ENCODE measurements around the gene DSTYK. TPM values are rescaled to one million over a fixed set of nuclear protein-coding genes. Genes with fewer than 3 reads are reported as not detected.

The DSTYK gene
- total RNA-seq, 1 donor from 2014 or later = 13.0 TPM

GRCh38 chr1:205232945-205233397, 21.5 kb upstream of the DSTYK start:
- no peak overlapping the region for H3K9ac ChIP-seq
- Mint-ChIP-seq H3K27ac (no peak overlapping the region), H3K4me1 (peaks cover 33% of the 10 kb centered on the region), H3K4me3 (no peak overlapping the region), H3K36me3 (peaks cover 4% of the 10 kb centered on the region), H3K9me3 (no peaks in the 10 kb centered on the region), H3K27me3 (ENCODE audit: insufficient read depth, low read depth) (peaks cover 6% of the 10 kb centered on the region)
- no peak overlapping the region for H3K27ac ChIP-seq
- peaks cover 18% of the 10 kb centered on the region for H3F3A ChIP-seq (ENCODE audit: low read depth)
- H3K36me3 ChIP-seq = no peaks in the 10 kb centered on the region
- peaks cover 10% of the 10 kb centered on the region for H3K79me2 ChIP-seq (ENCODE audit: low read depth)
- peaks cover 9% of the 10 kb centered on the region for H3K27me3 ChIP-seq
- H3K4me1 ChIP-seq = no peaks in the 10 kb centered on the region
- no peaks in the 10 kb centered on the region for H3K9me3 ChIP-seq (ENCODE audit: low read depth)
- peaks cover 12% of the 10 kb centered on the region for H4K20me1 ChIP-seq (ENCODE audit: low read depth)
- no peak overlapping the region for H3K4me2 ChIP-seq
- no peak overlapping the region for H3K4me3 ChIP-seq
- H2AFZ ChIP-seq (replicated peaks) = no peak overlapping the region
- no peak for DNase-seq (ENCODE audit: low spot score)
- TF ChIP-seq EZH2phosphoT487 (IDR thresholded peaks at IDR 0.05) = no peak
- no peak for TF ChIP-seq EZH2 (IDR thresholded peaks at IDR 0.05)
- TF ChIP-seq CTCF (IDR thresholded peaks at IDR 0.05) = no peak

GRCh38 chr1:205232127-205232820, 20.8 kb upstream of the DSTYK start:
- no peak overlapping the region for H3K4me3 Mint-ChIP-seq
- H3K4me1 Mint-ChIP-seq = peaks cover 33% of the 10 kb centered on the region
- Histone ChIP-seq H3K9ac (no peak overlapping the region), H3K4me3 (no peak overlapping the region), H3K4me2 (no peak overlapping the region), H3K27me3 (peaks cover 9% of the 10 kb centered on the region), H3K36me3 (no peaks in the 10 kb centered on the region), H2AFZ (replicated peaks) (no peak overlapping the region), H3F3A (ENCODE audit: low read depth) (peaks cover 21% of the 10 kb centered on the region), H4K20me1 (ENCODE audit: low read depth) (peaks cover 12% of the 10 kb centered on the region), H3K4me1 (peaks cover 2% of the 10 kb centered on the region), H3K27ac (no peak overlapping the region), H3K9me3 (ENCODE audit: low read depth) (no peaks in the 10 kb centered on the region), H3K79me2 (ENCODE audit: low read depth) (peaks cover 10% of the 10 kb centered on the region)
- H3K27ac Mint-ChIP-seq = no peak overlapping the region
- peaks cover 6% of the 10 kb centered on the region for H3K27me3 Mint-ChIP-seq (ENCODE audit: insufficient read depth, low read depth)
- peaks cover 4% of the 10 kb centered on the region for H3K36me3 Mint-ChIP-seq
- no peak for DNase-seq (ENCODE audit: low spot score)
- no peaks in the 10 kb centered on the region for H3K9me3 Mint-ChIP-seq
- TF ChIP-seq EZH2phosphoT487 (IDR thresholded peaks at IDR 0.05) (no peak), CTCF (IDR thresholded peaks at IDR 0.05) (no peak)

- H3K9ac ChIP-seq = no peak overlapping the region
- peaks cover 14% of the 10 kb centered on the region for H3K4me1 ChIP-seq
- H3K79me2 ChIP-seq (ENCODE audit: low read depth) = peaks cover 10% of the 10 kb centered on the region
- Mint-ChIP-seq H3K9me3 (no peaks in the 10 kb centered on the region), H3K27ac (no peak overlapping the region), H3K36me3 (peaks cover 4% of the 10 kb centered on the region), H3K4me1 (peaks cover 40% of the 10 kb centered on the region), H3K4me3 (no peak overlapping the region), H3K27me3 (ENCODE audit: insufficient read depth, low read depth) (peaks cover 6% of the 10 kb centered on the region)
- no peak overlapping the region for H3K4me2 ChIP-seq
- H3K27ac ChIP-seq = no peak overlapping the region
- no peak for DNase-seq (ENCODE audit: low spot score)
- no peak overlapping the region for H2AFZ ChIP-seq (replicated peaks)
- TF ChIP-seq CTCF (IDR thresholded peaks at IDR 0.05) (no peak), EZH2 (IDR thresholded peaks at IDR 0.05) (no peak), EZH2phosphoT487 (IDR thresholded peaks at IDR 0.05) (no peak)
- H4K20me1 ChIP-seq (ENCODE audit: low read depth) = peaks cover 12% of the 10 kb centered on the region
- peaks cover 30% of the 10 kb centered on the region for H3F3A ChIP-seq (ENCODE audit: low read depth)
- no peaks in the 10 kb centered on the region for H3K9me3 ChIP-seq (ENCODE audit: low read depth)
- no peak overlapping the region for H3K4me3 ChIP-seq
- no peaks in the 10 kb centered on the region for H3K36me3 ChIP-seq
- H3K27me3 ChIP-seq = peaks cover 9% of the 10 kb centered on the region
Measured at GRCh38 chr1:205230982-205231381, 19.5 kb upstream of the DSTYK start.

Measured in neural progenitor cell (in vitro differentiated cells).